Measurements from ENCODE around the gene LAIR1.

DNA sequence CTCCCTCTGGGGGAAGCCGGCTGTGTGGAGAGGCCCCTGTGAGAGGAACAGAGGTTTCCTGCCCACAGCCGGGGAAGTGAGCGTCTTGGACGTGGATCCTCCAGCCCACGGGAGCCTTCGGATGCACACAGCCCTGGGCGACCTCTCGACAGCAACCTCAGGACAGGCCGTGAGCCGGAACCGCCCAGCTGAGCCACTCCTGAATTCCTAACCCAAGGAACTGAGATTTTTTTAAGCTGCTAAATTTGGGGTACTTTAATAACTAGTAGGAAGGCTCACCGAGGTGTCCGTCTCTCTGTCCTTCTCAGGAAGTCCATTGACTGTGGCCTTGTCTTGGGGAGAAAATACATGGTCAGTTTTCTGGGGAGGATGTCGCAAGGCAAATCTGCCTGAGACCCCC is 9.1 kb downstream of the LAIR1 start:
- TF ChIP-seq, protein P1, sequence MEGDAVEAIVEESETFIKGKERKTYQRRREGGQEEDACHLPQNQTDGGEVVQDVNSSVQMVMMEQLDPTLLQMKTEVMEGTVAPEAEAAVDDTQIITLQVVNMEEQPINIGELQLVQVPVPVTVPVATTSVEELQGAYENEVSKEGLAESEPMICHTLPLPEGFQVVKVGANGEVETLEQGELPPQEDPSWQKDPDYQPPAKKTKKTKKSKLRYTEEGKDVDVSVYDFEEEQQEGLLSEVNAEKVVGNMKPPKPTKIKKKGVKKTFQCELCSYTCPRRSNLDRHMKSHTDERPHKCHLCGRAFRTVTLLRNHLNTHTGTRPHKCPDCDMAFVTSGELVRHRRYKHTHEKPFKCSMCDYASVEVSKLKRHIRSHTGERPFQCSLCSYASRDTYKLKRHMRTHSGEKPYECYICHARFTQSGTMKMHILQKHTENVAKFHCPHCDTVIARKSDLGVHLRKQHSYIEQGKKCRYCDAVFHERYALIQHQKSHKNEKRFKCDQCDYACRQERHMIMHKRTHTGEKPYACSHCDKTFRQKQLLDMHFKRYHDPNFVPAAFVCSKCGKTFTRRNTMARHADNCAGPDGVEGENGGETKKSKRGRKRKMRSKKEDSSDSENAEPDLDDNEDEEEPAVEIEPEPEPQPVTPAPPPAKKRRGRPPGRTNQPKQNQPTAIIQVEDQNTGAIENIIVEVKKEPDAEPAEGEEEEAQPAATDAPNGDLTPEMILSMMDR (IDR thresholded peaks at IDR 0.05), result no peak
- no peak for TF ChIP-seq POLR2A (IDR thresholded peaks at IDR 0.05)
